HEK293 (cell line): ENCODE data around the gene NTSR2.

ENCODE experiments used
- CTCF ChIA-PET: fragments of 350-600 bp; formaldehyde crosslinking; extraction: SDS; loops from one replicate; lab custom pipeline; 2021; ENCODE audit warnings: antibody characterized with exemption; lab: Yijun Ruan, JAX
- POLR2A ChIA-PET: fragments of 300-600 bp; formaldehyde crosslinking; extraction: SDS; loops from one replicate; lab custom pipeline; 2020; ENCODE audit warnings: antibody characterized with exemption, inconsistent platforms; lab: Yijun Ruan, JAX
- H3K27ac ChIP-seq: fragments of 200-500 bp; sonication (Bioruptor generic); 2 replicates; pipeline ENCODE4 v1.5.1; 2014; ENCODE audit warnings: low read depth, low read length, control low read depth, inconsistent platforms; ENCODE audit errors: extremely low read depth
- H3K36me3 ChIP-seq, 2 experiments: fragments of 200-500 bp in 1 of 2; sonication (Bioruptor generic) in 1 of 2; 1 replicate in 1 of 2; 2 replicates in 1 of 2; pipeline ENCODE4 v1.5.1; 2014 to 2017; ENCODE audit warnings: inconsistent platforms in 2 of 2, low read length in 2 of 2; ENCODE audit not compliant: control insufficient read depth in 2 of 2, insufficient read depth in 1 of 2
- H3K4me1 ChIP-seq: fragments of 200-500 bp; sonication (Bioruptor generic); 2 replicates; pipeline ENCODE4 v1.5.1; 2014; ENCODE audit warnings: mild to moderate bottlenecking, low read length, inconsistent platforms; ENCODE audit not compliant: control insufficient read depth, insufficient read depth
- H3K4me3 ChIP-seq: 2 replicates; pipeline ENCODE4 v1.5.1; 2011; ENCODE audit warnings: low read depth, mild to moderate bottlenecking, control low read depth, low read length, moderate library complexity
- H3K9me3 ChIP-seq: fragments of 200-500 bp; sonication (Bioruptor generic); 2 replicates; pipeline ENCODE4 v1.5.1; 2014; ENCODE audit warnings: low read depth, low read length, inconsistent platforms; ENCODE audit not compliant: control insufficient read depth, insufficient read depth
- FEZF1 ChIP-seq: fragments of 450-650 bp; formaldehyde crosslinking; IDR thresholded peaks from 2 replicates; pipeline ENCODE4 v1.5.1; 2016; ENCODE audit warnings: missing biosample characterization, missing genetic modification characterization
- KLF9 ChIP-seq: fragments of 450-650 bp; formaldehyde crosslinking; IDR thresholded peaks from 2 replicates; pipeline ENCODE4 v1.5.1; 2016; ENCODE audit warnings: missing biosample characterization, missing genetic modification characterization, low read depth
- OSR2 ChIP-seq: fragments of 450-650 bp; formaldehyde crosslinking; IDR thresholded peaks from 2 replicates; pipeline ENCODE4 v1.5.1; 2016; ENCODE audit warnings: missing biosample characterization, missing genetic modification characterization
- TRIM28 ChIP-seq: IDR thresholded peaks from 2 replicates; pipeline ENCODE4 v1.6.1; 2011; ENCODE audit warnings: low read length, control low read depth, borderline replicate concordance
- WT1 ChIP-seq: fragments of 450-650 bp; formaldehyde crosslinking; IDR thresholded peaks from 2 replicates; pipeline ENCODE4 v1.5.1; 2016; ENCODE audit warnings: missing biosample characterization, missing genetic modification characterization
- ZBTB17 ChIP-seq: fragments of 450-650 bp; formaldehyde crosslinking; IDR thresholded peaks from 2 replicates; pipeline ENCODE4 v1.5.1; 2016; ENCODE audit warnings: missing biosample characterization, missing genetic modification characterization
- ZBTB21 ChIP-seq: fragments of 450-650 bp; formaldehyde crosslinking; IDR thresholded peaks from 2 replicates; pipeline ENCODE4 v1.5.1; 2017; ENCODE audit warnings: missing biosample characterization, missing genetic modification characterization
- ZFHX2 ChIP-seq: fragments of 450-650 bp; formaldehyde crosslinking; conservative IDR thresholded peaks from 2 replicates; pipeline ENCODE4 v1.5.1; 2016; ENCODE audit warnings: missing biosample characterization, missing genetic modification characterization
- ZFP37 ChIP-seq: fragments of 450-650 bp; formaldehyde crosslinking; IDR thresholded peaks from 2 replicates; pipeline ENCODE4 v1.5.1; 2016; ENCODE audit warnings: missing biosample characterization, missing genetic modification characterization
- ZNF16 ChIP-seq: fragments of 450-650 bp; formaldehyde crosslinking; IDR thresholded peaks from 2 replicates; pipeline ENCODE4 v1.5.1; 2016; ENCODE audit warnings: low read depth, missing biosample characterization, missing genetic modification characterization
- ZNF391 ChIP-seq: fragments of 450-650 bp; formaldehyde crosslinking; IDR thresholded peaks from 2 replicates; pipeline ENCODE4 v1.5.1; 2016; ENCODE audit warnings: low read depth, missing biosample characterization, missing genetic modification characterization, borderline replicate concordance
- ZNF48 ChIP-seq: fragments of 450-650 bp; formaldehyde crosslinking; IDR thresholded peaks from 2 replicates; pipeline ENCODE4 v1.5.1; 2016; ENCODE audit warnings: missing biosample characterization, missing genetic modification characterization
- ZNF530 ChIP-seq: fragments of 450-650 bp; formaldehyde crosslinking; IDR thresholded peaks from 2 replicates; pipeline ENCODE4 v1.5.1; 2016; ENCODE audit warnings: low read depth, missing biosample characterization, missing genetic modification characterization
- ZNF664 ChIP-seq: fragments of 450-650 bp; formaldehyde crosslinking; IDR thresholded peaks from 2 replicates; pipeline ENCODE4 v1.5.1; 2016; ENCODE audit warnings: missing biosample characterization, missing genetic modification characterization
- ZNF677 ChIP-seq: fragments of 450-650 bp; IDR thresholded peaks from 2 replicates; pipeline ENCODE4 v1.5.0; 2018; ENCODE audit warnings: missing biosample characterization, mild to moderate bottlenecking, missing genetic modification characterization, moderate library complexity
- ZNF707 ChIP-seq: fragments of 450-650 bp; formaldehyde crosslinking; IDR thresholded peaks from 2 replicates; pipeline ENCODE4 v1.5.1; 2016; ENCODE audit warnings: missing biosample characterization, missing genetic modification characterization
- TF ChIP-seq, protein P1 (sequence below): fragments of 450-650 bp; formaldehyde crosslinking; IDR thresholded peaks from 2 replicates; pipeline ENCODE4 v1.5.1; 2016; ENCODE audit warnings: missing biosample characterization, missing genetic modification characterization
- TF ChIP-seq, protein P2 (sequence below): fragments of 450-650 bp; formaldehyde crosslinking; IDR thresholded peaks from 2 replicates; pipeline ENCODE4 v1.5.1; 2016; ENCODE audit warnings: missing biosample characterization, missing genetic modification characterization
- TF ChIP-seq, protein P3 (sequence below): fragments of 450-650 bp; formaldehyde crosslinking; IDR thresholded peaks from 2 replicates; pipeline ENCODE4 v1.5.1; 2017; ENCODE audit warnings: missing biosample characterization, missing genetic modification characterization
- TF ChIP-seq, protein P4 (sequence below): fragments of 450-650 bp; formaldehyde crosslinking; IDR thresholded peaks from 2 replicates; pipeline ENCODE4 v1.5.1; 2017; ENCODE audit warnings: missing biosample characterization, missing genetic modification characterization
- TF ChIP-seq, protein P5 (sequence below): fragments of 450-650 bp; formaldehyde crosslinking; IDR thresholded peaks from 2 replicates; pipeline ENCODE4 v1.5.1; 2017; ENCODE audit warnings: missing biosample characterization, missing genetic modification characterization
- TF ChIP-seq, protein P6 (sequence below): fragments of 450-650 bp; formaldehyde crosslinking; IDR thresholded peaks from 2 replicates; pipeline ENCODE4 v1.5.1; 2016; ENCODE audit warnings: missing biosample characterization, missing genetic modification characterization

Gene NTSR2

DNA sequence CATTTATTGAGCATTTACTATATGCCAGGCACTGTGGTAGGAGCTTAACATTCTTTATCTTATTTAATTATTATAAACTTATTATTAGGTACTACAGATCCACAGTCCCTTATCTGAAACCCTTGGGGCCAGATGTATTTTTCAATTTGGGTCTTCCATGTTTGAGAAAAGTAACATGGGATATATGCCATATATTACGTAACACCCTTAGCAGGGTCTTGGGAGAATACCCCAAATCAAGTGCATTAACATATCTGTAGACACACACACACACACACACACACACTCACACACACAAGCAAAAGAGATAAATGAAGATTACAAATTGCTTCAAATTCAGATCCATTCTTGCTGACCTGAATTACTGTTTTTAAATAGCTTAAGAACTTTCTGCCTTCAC, 13.7 kb downstream of the NTSR2 start:
- ChIA-PET CTCF (interaction anchor here (0.8 kb wide), 1 partner anchor 32 kb away, joined by 3 read pairs; no protein-coding TSS in a partner anchor), POLR2A (no interaction called here)
- TF ChIP-seq, protein P1, sequence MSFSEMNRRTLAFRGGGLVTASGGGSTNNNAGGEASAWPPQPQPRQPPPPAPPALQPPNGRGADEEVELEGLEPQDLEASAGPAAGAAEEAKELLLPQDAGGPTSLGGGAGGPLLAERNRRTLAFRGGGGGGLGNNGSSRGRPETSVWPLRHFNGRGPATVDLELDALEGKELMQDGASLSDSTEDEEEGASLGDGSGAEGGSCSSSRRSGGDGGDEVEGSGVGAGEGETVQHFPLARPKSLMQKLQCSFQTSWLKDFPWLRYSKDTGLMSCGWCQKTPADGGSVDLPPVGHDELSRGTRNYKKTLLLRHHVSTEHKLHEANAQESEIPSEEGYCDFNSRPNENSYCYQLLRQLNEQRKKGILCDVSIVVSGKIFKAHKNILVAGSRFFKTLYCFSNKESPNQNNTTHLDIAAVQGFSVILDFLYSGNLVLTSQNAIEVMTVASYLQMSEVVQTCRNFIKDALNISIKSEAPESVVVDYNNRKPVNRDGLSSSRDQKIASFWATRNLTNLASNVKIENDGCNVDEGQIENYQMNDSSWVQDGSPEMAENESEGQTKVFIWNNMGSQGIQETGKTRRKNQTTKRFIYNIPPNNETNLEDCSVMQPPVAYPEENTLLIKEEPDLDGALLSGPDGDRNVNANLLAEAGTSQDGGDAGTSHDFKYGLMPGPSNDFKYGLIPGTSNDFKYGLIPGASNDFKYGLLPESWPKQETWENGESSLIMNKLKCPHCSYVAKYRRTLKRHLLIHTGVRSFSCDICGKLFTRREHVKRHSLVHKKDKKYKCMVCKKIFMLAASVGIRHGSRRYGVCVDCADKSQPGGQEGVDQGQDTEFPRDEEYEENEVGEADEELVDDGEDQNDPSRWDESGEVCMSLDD: no peak
- TF ChIP-seq ZNF707 (tag by site-specific recombination) (no peak), ZNF16 (tag by site-specific recombination) (no peak), ZNF391 (tag by site-specific recombination) (no peak), WT1 (tag by site-specific recombination) (no peak), ZNF530 (no peak), ZFP37 (tag by site-specific recombination) (no peak), ZNF664 (tag by site-specific recombination) (no peak), ZBTB17 (tag by site-specific recombination) (no peak), ZNF48 (tag by site-specific recombination) (no peak), ZBTB21 (tag by site-specific recombination) (no peak), KLF9 (tag by site-specific recombination) (no peak)
- TF ChIP-seq, protein P2, sequence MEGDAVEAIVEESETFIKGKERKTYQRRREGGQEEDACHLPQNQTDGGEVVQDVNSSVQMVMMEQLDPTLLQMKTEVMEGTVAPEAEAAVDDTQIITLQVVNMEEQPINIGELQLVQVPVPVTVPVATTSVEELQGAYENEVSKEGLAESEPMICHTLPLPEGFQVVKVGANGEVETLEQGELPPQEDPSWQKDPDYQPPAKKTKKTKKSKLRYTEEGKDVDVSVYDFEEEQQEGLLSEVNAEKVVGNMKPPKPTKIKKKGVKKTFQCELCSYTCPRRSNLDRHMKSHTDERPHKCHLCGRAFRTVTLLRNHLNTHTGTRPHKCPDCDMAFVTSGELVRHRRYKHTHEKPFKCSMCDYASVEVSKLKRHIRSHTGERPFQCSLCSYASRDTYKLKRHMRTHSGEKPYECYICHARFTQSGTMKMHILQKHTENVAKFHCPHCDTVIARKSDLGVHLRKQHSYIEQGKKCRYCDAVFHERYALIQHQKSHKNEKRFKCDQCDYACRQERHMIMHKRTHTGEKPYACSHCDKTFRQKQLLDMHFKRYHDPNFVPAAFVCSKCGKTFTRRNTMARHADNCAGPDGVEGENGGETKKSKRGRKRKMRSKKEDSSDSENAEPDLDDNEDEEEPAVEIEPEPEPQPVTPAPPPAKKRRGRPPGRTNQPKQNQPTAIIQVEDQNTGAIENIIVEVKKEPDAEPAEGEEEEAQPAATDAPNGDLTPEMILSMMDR (tag by site-specific recombination): no peak
- TF ChIP-seq, protein P3, sequence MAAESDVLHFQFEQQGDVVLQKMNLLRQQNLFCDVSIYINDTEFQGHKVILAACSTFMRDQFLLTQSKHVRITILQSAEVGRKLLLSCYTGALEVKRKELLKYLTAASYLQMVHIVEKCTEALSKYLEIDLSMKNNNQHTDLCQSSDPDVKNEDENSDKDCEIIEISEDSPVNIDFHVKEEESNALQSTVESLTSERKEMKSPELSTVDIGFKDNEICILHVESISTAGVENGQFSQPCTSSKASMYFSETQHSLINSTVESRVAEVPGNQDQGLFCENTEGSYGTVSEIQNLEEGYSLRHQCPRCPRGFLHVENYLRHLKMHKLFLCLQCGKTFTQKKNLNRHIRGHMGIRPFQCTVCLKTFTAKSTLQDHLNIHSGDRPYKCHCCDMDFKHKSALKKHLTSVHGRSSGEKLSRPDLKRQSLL (tag by site-specific recombination): no peak
- TF ChIP-seq, protein P4, sequence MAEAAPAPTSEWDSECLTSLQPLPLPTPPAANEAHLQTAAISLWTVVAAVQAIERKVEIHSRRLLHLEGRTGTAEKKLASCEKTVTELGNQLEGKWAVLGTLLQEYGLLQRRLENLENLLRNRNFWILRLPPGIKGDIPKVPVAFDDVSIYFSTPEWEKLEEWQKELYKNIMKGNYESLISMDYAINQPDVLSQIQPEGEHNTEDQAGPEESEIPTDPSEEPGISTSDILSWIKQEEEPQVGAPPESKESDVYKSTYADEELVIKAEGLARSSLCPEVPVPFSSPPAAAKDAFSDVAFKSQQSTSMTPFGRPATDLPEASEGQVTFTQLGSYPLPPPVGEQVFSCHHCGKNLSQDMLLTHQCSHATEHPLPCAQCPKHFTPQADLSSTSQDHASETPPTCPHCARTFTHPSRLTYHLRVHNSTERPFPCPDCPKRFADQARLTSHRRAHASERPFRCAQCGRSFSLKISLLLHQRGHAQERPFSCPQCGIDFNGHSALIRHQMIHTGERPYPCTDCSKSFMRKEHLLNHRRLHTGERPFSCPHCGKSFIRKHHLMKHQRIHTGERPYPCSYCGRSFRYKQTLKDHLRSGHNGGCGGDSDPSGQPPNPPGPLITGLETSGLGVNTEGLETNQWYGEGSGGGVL: no peak
- H3K9me3 ChIP-seq: no peaks in the 10 kb centered on the region
- no peaks in the 10 kb centered on the region for H3K4me1 ChIP-seq
- no peak overlapping the region for H3K4me3 ChIP-seq
- no peaks in the 10 kb centered on the region for H3K36me3 ChIP-seq
- H3K27ac ChIP-seq: no peak overlapping the region

DNA sequence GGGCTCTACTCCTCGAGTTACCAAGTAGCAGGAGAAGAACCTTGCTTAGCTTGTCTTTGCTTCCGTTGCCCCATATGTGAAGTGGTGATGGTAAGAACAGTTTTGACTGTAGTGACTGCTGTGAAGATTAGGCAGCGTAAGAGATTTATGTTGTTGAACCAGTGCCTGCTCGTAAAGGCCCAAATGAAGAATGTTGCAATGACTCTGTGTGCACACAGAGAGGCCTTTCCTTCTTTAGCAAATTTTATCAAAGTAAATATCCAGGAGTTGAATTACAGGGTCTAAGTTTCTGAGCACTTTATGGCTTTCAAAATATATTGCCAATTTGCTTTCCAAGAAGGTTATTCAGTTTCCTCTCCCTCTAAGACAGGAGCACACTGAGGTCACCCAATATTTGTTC, 14.5 kb downstream of the NTSR2 start:
- H3K9me3 ChIP-seq: no peaks in the 10 kb centered on the region
- CTCF ChIA-PET: interaction anchor here (1.0 to 1.1 kb wide), 2 partner anchors 26 to 70 kb away, joined by 3 read pairs; no protein-coding TSS in a partner anchor
- H3K4me3 ChIP-seq: no peak overlapping the region
- H3K4me1 ChIP-seq: no peaks in the 10 kb centered on the region
- no peaks in the 10 kb centered on the region for H3K36me3 ChIP-seq
- POLR2A ChIA-PET: no interaction called here
- no peak overlapping the region for H3K27ac ChIP-seq
- TF ChIP-seq FEZF1 (tag by site-specific recombination) (peak; percentile 83), ZFHX2 (tag by site-specific recombination) (no peak), OSR2 (tag by site-specific recombination) (peak; percentile 94), ZNF677 (peak; percentile 84), TRIM28 (0 out of 2 replicates have a peak, but pooled peaks have one; percentile 36)
- TF ChIP-seq, protein P5, sequence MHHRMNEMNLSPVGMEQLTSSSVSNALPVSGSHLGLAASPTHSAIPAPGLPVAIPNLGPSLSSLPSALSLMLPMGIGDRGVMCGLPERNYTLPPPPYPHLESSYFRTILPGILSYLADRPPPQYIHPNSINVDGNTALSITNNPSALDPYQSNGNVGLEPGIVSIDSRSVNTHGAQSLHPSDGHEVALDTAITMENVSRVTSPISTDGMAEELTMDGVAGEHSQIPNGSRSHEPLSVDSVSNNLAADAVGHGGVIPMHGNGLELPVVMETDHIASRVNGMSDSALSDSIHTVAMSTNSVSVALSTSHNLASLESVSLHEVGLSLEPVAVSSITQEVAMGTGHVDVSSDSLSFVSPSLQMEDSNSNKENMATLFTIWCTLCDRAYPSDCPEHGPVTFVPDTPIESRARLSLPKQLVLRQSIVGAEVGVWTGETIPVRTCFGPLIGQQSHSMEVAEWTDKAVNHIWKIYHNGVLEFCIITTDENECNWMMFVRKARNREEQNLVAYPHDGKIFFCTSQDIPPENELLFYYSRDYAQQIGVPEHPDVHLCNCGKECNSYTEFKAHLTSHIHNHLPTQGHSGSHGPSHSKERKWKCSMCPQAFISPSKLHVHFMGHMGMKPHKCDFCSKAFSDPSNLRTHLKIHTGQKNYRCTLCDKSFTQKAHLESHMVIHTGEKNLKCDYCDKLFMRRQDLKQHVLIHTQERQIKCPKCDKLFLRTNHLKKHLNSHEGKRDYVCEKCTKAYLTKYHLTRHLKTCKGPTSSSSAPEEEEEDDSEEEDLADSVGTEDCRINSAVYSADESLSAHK (tag by site-specific recombination): 0 out of 2 replicates have a peak, but pooled peaks have one; percentile 9
- TF ChIP-seq, protein P6, sequence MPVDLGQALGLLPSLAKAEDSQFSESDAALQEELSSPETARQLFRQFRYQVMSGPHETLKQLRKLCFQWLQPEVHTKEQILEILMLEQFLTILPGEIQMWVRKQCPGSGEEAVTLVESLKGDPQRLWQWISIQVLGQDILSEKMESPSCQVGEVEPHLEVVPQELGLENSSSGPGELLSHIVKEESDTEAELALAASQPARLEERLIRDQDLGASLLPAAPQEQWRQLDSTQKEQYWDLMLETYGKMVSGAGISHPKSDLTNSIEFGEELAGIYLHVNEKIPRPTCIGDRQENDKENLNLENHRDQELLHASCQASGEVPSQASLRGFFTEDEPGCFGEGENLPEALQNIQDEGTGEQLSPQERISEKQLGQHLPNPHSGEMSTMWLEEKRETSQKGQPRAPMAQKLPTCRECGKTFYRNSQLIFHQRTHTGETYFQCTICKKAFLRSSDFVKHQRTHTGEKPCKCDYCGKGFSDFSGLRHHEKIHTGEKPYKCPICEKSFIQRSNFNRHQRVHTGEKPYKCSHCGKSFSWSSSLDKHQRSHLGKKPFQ (tag by site-specific recombination): 0 out of 2 replicates have a peak, but pooled peaks have one; percentile 53
